ENCODE measurements around the gene DEFB114. TPM values are rescaled to one million over a fixed set of nuclear protein-coding genes. Genes with fewer than 3 reads are reported as not detected.
"Not testable (repeated sequence)": the region's sequence is repeated elsewhere in the genome, so short reads cannot be mapped to it uniquely, and the experiment has no call there.

The DEFB114 gene
- total and polyA plus RNA-seq, 8 donors: not detected

GRCh38 chr6:49955847-49956246, 8.1 kb downstream of the DEFB114 start:
- no peaks in the 10 kb centered on the region for H3K27me3 ChIP-seq
- H3K27ac ChIP-seq: no peak overlapping the region
- H3K4me1 ChIP-seq: no peaks in the 10 kb centered on the region
- no peak for TF ChIP-seq CTCF (IDR thresholded peaks at IDR 0.05)
- FAIRE-seq: no peak
- intact Hi-C loops (cut with DNase I): no loop called here
- DNase-seq: no peak
- H3K9me3 ChIP-seq: no peaks in the 10 kb centered on the region
- no peaks in the 10 kb centered on the region for H3K36me3 ChIP-seq
- no peak overlapping the region for H3K4me3 ChIP-seq
- no peak for ATAC-seq

- no peaks in the 10 kb centered on the region for H3K27me3 ChIP-seq
- H3K4me1 ChIP-seq: no peaks in the 10 kb centered on the region
- no peak overlapping the region for H3K4me3 ChIP-seq
- no peak overlapping the region for H3K27ac ChIP-seq
- no peaks in the 10 kb centered on the region for H3K36me3 ChIP-seq
- H3K9me3 ChIP-seq: no peaks in the 10 kb centered on the region
- WGBS, 2 donors: 47 to 53% methylated on average over 2 of the region's 2 CpGs
- ATAC-seq (no peak), FAIRE-seq (no peak), DNase-seq (no peak)
- no peak for TF ChIP-seq CTCF (IDR thresholded peaks at IDR 0.05)
- intact Hi-C loops (cut with DNase I): no loop called here
These were observed 12.0 kb downstream of the DEFB114 start for GRCh38 chr6:49951926-49952325.

GRCh38 chr6:49950415-49950751, 13.6 kb downstream of the DEFB114 start:
- 87 to 94% methylated on average over 2 of the region's 2 CpGs for WGBS, 2 donors
- no peak for TF ChIP-seq CTCF (IDR thresholded peaks at IDR 0.05)
- ATAC-seq (no peak), FAIRE-seq (no peak), DNase-seq (no peak)
- Histone ChIP-seq H3K27me3 (no peaks in the 10 kb centered on the region), H3K36me3 (no peaks in the 10 kb centered on the region), H3K9me3 (no peaks in the 10 kb centered on the region), H3K4me3 (no peak overlapping the region), H3K27ac (no peak overlapping the region), H3K4me1 (no peaks in the 10 kb centered on the region)
- intact Hi-C loops (cut with DNase I): no loop called here

GRCh38 chr6:49949062-49949461, 14.9 kb downstream of the DEFB114 start:
- ATAC-seq: no peak
- 63 to 78% methylated on average over 4 of the region's 4 CpGs for WGBS, 2 donors

GRCh38 chr6:49946835-49947234, 17.1 kb downstream of the DEFB114 start:
- no peaks in the 10 kb centered on the region for H3K27me3 ChIP-seq
- TF ChIP-seq CTCF (IDR thresholded peaks at IDR 0.05): no peak
- no peak for ATAC-seq
- no peak for FAIRE-seq
- no peaks in the 10 kb centered on the region for H3K36me3 ChIP-seq
- DNase-seq: no peak
- intact Hi-C loops (cut with DNase I): no loop called here
- H3K27ac ChIP-seq: no peak overlapping the region
- H3K4me3 ChIP-seq: no peak overlapping the region
- H3K4me1 ChIP-seq: no peaks in the 10 kb centered on the region
- no peaks in the 10 kb centered on the region for H3K9me3 ChIP-seq
- WGBS, 2 donors: 65 to 70% methylated on average over 2 of the region's 2 CpGs

More at GRCh38 chr6:49949062-49949461, 14.9 kb downstream of the DEFB114 start:
- Histone ChIP-seq H3K27me3 (no peaks in the 10 kb centered on the region), H3K9me3 (no peaks in the 10 kb centered on the region), H3K27ac (no peak overlapping the region), H3K36me3 (no peaks in the 10 kb centered on the region), H3K4me3 (no peak overlapping the region), H3K4me1 (no peaks in the 10 kb centered on the region)
- intact Hi-C loops (cut with DNase I): no loop called here
- no peak for DNase-seq
- no peak for TF ChIP-seq CTCF (IDR thresholded peaks at IDR 0.05)
- no peak for FAIRE-seq

GRCh38 chr6:49944068-49944467, 19.9 kb downstream of the DEFB114 start:
- H3K27ac ChIP-seq; DNase-seq; H3K9me3 ChIP-seq; H3K4me1 ChIP-seq; intact Hi-C loops (cut with DNase I); ATAC-seq; H3K27me3 ChIP-seq; H3K4me3 ChIP-seq; H3K36me3 ChIP-seq; FAIRE-seq: not testable (repeated sequence)
- 65 to 83% methylated on average over 3 of the region's 3 CpGs for WGBS, 2 donors

Measured in pancreas (tissue), 10 donors.